Endothelial cell of umbilical vein (primary cell): ENCODE measurements around the gene HSPA12A. TPM values are rescaled to one million over a fixed set of nuclear protein-coding genes. Genes with fewer than 3 reads are reported as not detected.

Source experiments
- BruUV-seq: library from RNA; stranded (reverse); fragments of 400-500 nt; replicated peaks from 2 replicates; lab custom pipeline; 2021; lab: Mats Ljungman, UMichigan
- CTCF ChIA-PET: fragments of 300-600, 350-600 bp; sonication (Branson Sonifier 250); formaldehyde crosslinking; loops from one replicate; lab custom pipeline; 2021; ENCODE audit warnings: antibody characterized with exemption, inconsistent platforms; lab: Charles Lee
- POLR2A ChIA-PET: fragments of 300-600, 350-600 bp; sonication (Branson Sonifier 250); formaldehyde crosslinking; loops from one replicate; lab custom pipeline; 2021; ENCODE audit warnings: antibody characterized with exemption, inconsistent platforms; lab: Charles Lee
- DNase-seq: peaks from one replicate; pipeline ENCODE4 v3.0.0-alpha.2; 2011; ENCODE audit warnings: low read depth, low spot score
- FAIRE-seq: peaks from 2 replicates; lab custom pipeline; 2011; peaks lifted over from hg19 to GRCh38; lab: Jason Lieb, UNC
- H2AFZ ChIP-seq: 2 replicates; pipeline ENCODE4 v1.6.0; 2012; ENCODE audit warnings: low read depth, low read length, control low read depth, inconsistent platforms
- H3K27ac ChIP-seq: 2 replicates; pipeline ENCODE4 v1.5.1; 2011; ENCODE audit warnings: low read depth, mild to moderate bottlenecking, control low read depth, low read length, moderate library complexity; ENCODE audit not compliant: insufficient read depth
- H3K27me3 ChIP-seq, 2 experiments: 2 replicates each; pipeline versions ENCODE4 v1.6.0 to v1.6.1; 2011; ENCODE audit warnings: low read length in 2 of 2, mixed read lengths in 1 of 2; ENCODE audit not compliant: control insufficient read depth in 2 of 2, insufficient read depth in 2 of 2
- H3K36me3 ChIP-seq, 2 experiments: 2 replicates in 1 of 2; 3 replicates in 1 of 2; pipeline ENCODE4 v1.5.1; 2011; ENCODE audit warnings: low read length in 2 of 2, mild to moderate bottlenecking in 1 of 2, moderate library complexity in 1 of 2; ENCODE audit not compliant: control insufficient read depth in 2 of 2, insufficient read depth in 2 of 2; ENCODE audit errors: extremely low read depth in 1 of 2
- H3K4me1 ChIP-seq: 3 replicates; pipeline ENCODE4 v1.5.1; 2011; ENCODE audit warnings: mild to moderate bottlenecking, low read length; ENCODE audit not compliant: control insufficient read depth, insufficient read depth; ENCODE audit errors: extremely low read depth
- H3K4me2 ChIP-seq: 2 replicates; pipeline ENCODE4 v1.6.1; 2011; ENCODE audit warnings: low read length, control low read depth, mixed read lengths; ENCODE audit not compliant: insufficient read depth
- H3K4me3 ChIP-seq, 3 experiments: fragments of 200-600 bp in 1 of 3; sonication (generic), shearing (Covaris generic) in 1 of 3; replicated peaks in 1 of 3; 2 replicates each; pipeline ENCODE4 v1.5.1; 2011 to 2016; ENCODE audit warnings: control low read depth in 3 of 3, low read length in 3 of 3, mild to moderate bottlenecking in 2 of 3, inconsistent platforms in 1 of 3, low read depth in 1 of 3, moderate library complexity in 1 of 3; ENCODE audit not compliant: insufficient read depth in 1 of 3
- H3K79me2 ChIP-seq: 2 replicates; pipeline ENCODE4 v1.6.0; 2012; ENCODE audit warnings: low read length, inconsistent platforms; ENCODE audit not compliant: control insufficient read depth, insufficient read depth
- H3K9ac ChIP-seq: replicated peaks from 2 replicates; pipeline ENCODE3; 2011; ENCODE audit warnings: low read length, control low read depth; ENCODE audit not compliant: insufficient read depth; ENCODE audit errors: extremely low read depth
- H3K9me1 ChIP-seq: replicated peaks from 3 replicates; pipeline ENCODE4 v1.6.0; 2011; ENCODE audit warnings: mild to moderate bottlenecking, low read length; ENCODE audit not compliant: control insufficient read depth, insufficient read depth; ENCODE audit errors: extremely low read depth
- H3K9me3 ChIP-seq: replicated peaks from 2 replicates; pipeline ENCODE4 v1.5.1; 2012; ENCODE audit warnings: low read length, inconsistent platforms; ENCODE audit not compliant: control insufficient read depth, insufficient read depth
- H4K20me1 ChIP-seq: replicated peaks from 2 replicates; pipeline ENCODE3; 2011; ENCODE audit warnings: mild to moderate bottlenecking, low read length; ENCODE audit not compliant: control insufficient read depth, insufficient read depth; ENCODE audit errors: extremely low read depth
- EZH2 ChIP-seq: IDR thresholded peaks from 2 replicates; pipeline ENCODE4 v1.6.1; 2012; ENCODE audit warnings: borderline replicate concordance, low read depth, mild to moderate bottlenecking, moderate library complexity, low read length, inconsistent platforms; ENCODE audit not compliant: severe bottlenecking
- FOS ChIP-seq: IDR thresholded peaks from 2 replicates; pipeline ENCODE4 v1.6.1; 2011; ENCODE audit warnings: mild to moderate bottlenecking, low read length, moderate library complexity, borderline replicate concordance; ENCODE audit not compliant: insufficient read depth
- GATA2 ChIP-seq: IDR thresholded peaks from 2 replicates; pipeline ENCODE4 v1.7.0; 2011; ENCODE audit warnings: low read depth, mild to moderate bottlenecking, moderate library complexity, mixed read lengths, low read length; ENCODE audit not compliant: insufficient read length, insufficient read depth
- JUN ChIP-seq: IDR thresholded peaks from 2 replicates; pipeline ENCODE4 v1.6.1; 2011; ENCODE audit warnings: borderline replicate concordance, low read depth; ENCODE audit not compliant: insufficient read length, insufficient read depth
- MYC ChIP-seq: IDR thresholded peaks from one replicate; pipeline ENCODE4 v1.6.1; 2011; ENCODE audit warnings: mild to moderate bottlenecking, low read depth, low read length
- POLR2AphosphoS5 ChIP-seq: IDR thresholded peaks from 2 replicates; pipeline ENCODE4 v1.6.1; 2012; ENCODE audit warnings: low read depth, mild to moderate bottlenecking, control low read depth, low read length, moderate library complexity; ENCODE audit not compliant: insufficient read depth
- dilution Hi-C: fragments of 300-500 bp; cut with MboI; formaldehyde crosslinking; loops from one replicate; pipeline ENCODE4 v1.15.0; 2019; ENCODE audit warnings: low sequenced_read_pairs; ENCODE audit not compliant: extremely low pct_ligation_motif_present
- intact Hi-C: fragments of 100-400 bp; cut with micrococcal nuclease; formaldehyde crosslinking; loops from one replicate; pipeline ENCODE4 v1.10.0; 2022
- polyA plus RNA-seq, 4 experiments: library from polyadenylated mRNA; depleted of rRNA in 3 of 4; stranded (reverse) in 3 of 4; unstranded in 1 of 4; fragments of >200 nt; gene quantifications; 2 replicates each; pipeline versions ENCODE4 v1.2.1 to v1.2.3, GENCODE V29; 2011 to 2012; ENCODE audit warnings: missing spikeins in 1 of 4
- total RNA-seq: library from RNA; stranded (reverse); gene quantifications from 2 replicates; pipeline ENCODE4 v1.2.3, GENCODE V29; 2021
- TF ChIP-seq, protein P1 (sequence below): IDR thresholded peaks from 2 replicates; pipeline ENCODE4 v1.6.1; 2011; ENCODE audit not compliant: insufficient read depth, insufficient read length
- TF ChIP-seq, protein P2 (sequence below), 2 donors: IDR thresholded peaks; 1 replicate in 1 of 2; 2 replicates in 1 of 2; pipeline ENCODE4 v1.5.1; 2011; ENCODE audit warnings: low read length in 2 of 2, mild to moderate bottlenecking in 2 of 2, moderate library complexity in 2 of 2, control low read depth in 1 of 2, inconsistent platforms in 1 of 2, low read depth in 1 of 2; ENCODE audit not compliant: insufficient read depth in 1 of 2; ENCODE audit errors: extremely low read depth in 1 of 2

HSPA12A gene
- total and polyA plus RNA-seq, 2 donors (not counting 3 experiments of a cell fraction or from before 2014, with no cell fraction given): 0.22 to 0.29 TPM

DNA sequence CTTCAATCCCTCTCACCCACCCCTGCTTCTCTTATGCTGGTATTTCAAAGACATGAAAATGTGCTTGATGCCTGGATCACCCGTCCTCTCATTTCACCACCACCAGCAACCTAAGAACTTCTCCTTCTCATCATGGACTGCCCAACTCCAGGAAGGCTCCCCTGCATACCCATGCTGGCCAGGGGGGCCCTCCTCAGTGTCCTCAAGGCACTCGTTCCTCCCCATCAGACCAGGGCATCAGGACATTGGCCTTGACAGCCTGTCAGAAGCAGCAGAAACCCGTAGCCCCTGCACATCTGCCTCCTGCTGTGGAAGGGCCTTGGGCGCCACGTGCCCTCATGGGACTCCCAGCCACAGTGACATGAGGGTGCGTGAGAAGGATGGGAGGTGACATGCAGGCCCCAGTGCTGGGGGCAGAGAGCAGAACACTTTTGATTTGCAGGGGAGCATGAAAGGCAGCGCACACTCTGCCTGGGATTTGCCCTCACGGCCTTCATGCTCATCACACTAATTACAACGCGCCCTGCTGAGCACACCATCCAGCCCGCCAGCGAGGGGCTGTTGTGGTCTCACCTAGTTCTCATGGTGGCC, 1.9 kb upstream of the HSPA12A start:
- intact Hi-C loops (loop anchor here (5.0 kb wide), 1 partner anchor 62 kb away; no protein-coding TSS in a partner anchor), dilution Hi-C loops (no loop called here)
- Histone ChIP-seq H3K4me2 (no peak overlapping the region), H3K79me2 (no peaks in the 10 kb centered on the region), H2AFZ (no peak overlapping the region), H3K36me3 (no peaks in the 10 kb centered on the region), H3K4me1 (peaks cover 7% of the 10 kb centered on the region), H3K4me3 (no peak overlapping the region), H3K9ac (no peak overlapping the region), H3K27ac (no peak overlapping the region), H3K27me3 (peaks cover 18 to 21% of the 10 kb centered on the region in 2 experiments), H4K20me1 (no peaks in the 10 kb centered on the region), H3K9me1 (no peaks in the 10 kb centered on the region), H3K9me3 (no peaks in the 10 kb centered on the region)
- ChIA-PET CTCF (interaction anchor here (1.6 to 2.3 kb wide), 2 partner anchors 44 to 53 kb away, joined by 6 to 20 read pairs; no protein-coding TSS in a partner anchor), POLR2A (no interaction called here)
- FAIRE-seq: no peak
- TF ChIP-seq FOS (no peak), MYC (no peak), EZH2 (no peak), GATA2 (no peak), JUN (no peak), POLR2AphosphoS5 (no peak)
- TF ChIP-seq, protein P1, sequence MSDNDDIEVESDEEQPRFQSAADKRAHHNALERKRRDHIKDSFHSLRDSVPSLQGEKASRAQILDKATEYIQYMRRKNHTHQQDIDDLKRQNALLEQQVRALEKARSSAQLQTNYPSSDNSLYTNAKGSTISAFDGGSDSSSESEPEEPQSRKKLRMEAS: no peak
- TF ChIP-seq, protein P2, sequence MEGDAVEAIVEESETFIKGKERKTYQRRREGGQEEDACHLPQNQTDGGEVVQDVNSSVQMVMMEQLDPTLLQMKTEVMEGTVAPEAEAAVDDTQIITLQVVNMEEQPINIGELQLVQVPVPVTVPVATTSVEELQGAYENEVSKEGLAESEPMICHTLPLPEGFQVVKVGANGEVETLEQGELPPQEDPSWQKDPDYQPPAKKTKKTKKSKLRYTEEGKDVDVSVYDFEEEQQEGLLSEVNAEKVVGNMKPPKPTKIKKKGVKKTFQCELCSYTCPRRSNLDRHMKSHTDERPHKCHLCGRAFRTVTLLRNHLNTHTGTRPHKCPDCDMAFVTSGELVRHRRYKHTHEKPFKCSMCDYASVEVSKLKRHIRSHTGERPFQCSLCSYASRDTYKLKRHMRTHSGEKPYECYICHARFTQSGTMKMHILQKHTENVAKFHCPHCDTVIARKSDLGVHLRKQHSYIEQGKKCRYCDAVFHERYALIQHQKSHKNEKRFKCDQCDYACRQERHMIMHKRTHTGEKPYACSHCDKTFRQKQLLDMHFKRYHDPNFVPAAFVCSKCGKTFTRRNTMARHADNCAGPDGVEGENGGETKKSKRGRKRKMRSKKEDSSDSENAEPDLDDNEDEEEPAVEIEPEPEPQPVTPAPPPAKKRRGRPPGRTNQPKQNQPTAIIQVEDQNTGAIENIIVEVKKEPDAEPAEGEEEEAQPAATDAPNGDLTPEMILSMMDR (IDR thresholded peaks at IDR 0.05; ENCODE audit: extremely low read depth in 1 of 2, insufficient read depth in 1 of 2, low read depth in 1 of 2, low read length in 2 of 2): no peak
- DNase-seq: no peak
- no TSS peak for BruUV-seq
